ENCODE data around the gene MAD2L1BP.

The MAD2L1BP gene

DNA sequence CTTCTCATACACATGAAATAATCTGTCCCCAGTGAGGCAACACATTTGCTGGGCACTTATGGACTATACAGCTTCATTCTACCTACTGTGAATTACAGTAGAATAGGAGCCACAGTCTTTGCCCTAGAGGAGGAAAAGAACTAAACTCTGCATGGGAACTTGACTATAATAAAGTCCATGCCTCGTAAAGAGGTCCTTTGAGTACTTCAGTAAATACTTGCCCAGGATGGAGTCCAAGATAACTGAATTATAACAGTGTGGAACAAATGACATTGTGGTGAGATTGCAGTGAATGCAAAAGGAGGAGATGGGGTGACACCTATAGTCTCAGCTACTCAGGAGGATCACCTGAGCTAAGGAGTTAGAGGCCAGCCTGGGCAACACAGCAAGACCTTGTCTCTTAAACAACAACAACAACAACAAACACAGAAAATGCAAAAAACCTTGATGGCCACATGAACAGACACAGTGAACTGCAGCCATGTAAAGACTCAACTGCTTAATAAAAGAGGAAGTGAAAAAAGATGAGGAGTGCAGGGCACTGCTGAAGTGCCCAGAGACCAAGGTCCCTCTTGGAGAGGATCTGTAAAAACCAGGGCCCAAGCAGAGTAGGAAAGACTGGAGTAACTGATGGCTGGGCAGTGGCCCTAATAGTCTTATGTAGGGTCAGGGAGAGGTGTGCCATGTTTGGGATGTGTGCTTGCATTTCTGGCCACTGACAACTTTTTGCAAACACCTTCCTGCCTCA lies 48.2 kb downstream of the MAD2L1BP start:
- DNase-seq (ENCODE audit: low spot score): no peak

DNA sequence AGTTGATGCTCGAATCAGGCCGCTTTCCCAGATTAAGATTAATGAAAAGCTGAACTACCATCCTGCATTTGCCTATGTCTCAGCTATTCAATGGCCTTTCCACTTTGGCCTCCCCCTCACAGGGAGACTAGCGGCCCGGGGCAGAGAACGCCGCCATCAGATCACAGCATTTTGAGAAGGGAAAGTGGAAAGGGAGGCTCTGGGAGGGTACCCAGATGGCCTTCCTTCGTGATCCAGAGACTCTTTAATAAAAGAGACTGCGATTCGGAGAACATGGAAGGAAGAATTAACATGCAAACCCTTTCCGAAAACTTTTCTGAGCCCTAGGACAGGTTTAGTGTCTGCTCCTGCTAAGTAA lies 51.4 kb downstream of the MAD2L1BP start:
- no peak for DNase-seq (ENCODE audit: low spot score)

DNA sequence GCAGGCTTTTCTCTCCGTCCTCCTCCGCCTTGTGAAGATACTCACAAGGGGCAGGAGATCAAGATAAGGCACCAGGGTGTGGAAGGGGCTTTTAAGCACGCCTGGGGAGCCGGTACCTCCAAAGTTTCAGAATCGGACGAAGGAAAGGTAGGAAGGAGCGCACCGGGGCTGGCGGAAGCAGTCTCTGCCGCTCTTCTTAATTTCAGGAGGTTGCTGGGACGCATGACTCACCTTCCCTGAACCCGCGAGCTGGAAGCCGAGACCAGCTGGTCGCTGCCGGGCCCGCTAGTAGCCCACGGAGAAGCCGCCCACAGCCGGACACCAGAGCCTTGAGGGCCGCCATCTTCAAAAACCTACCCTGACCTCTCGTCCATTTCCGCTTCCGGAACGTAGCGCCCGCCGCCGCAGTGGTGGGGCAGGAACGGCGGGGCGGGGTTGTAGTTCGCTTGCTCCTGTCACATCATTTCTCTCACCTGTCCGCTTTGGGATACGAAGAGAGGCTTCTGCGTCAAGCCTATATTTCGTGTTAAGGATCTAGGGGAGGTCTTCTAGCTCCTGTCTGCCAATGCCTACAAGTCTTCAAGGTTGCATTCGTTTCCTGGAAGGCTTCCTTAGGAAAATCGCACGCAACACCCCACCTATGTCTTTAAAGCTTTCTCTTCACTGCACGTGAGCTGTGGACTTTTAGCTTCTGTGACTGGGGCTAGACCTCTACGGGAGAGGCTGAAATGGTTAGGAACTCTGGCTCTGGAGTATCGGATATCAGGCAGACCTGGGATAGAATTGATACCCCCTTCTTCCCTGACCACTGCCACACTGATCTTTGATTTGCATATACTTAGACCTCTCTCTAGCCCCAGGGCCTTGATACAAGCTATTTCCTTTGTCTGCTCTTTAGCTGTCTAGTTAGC lies 52.1 kb downstream of the MAD2L1BP start, which contains the start of gene MRPS18A:
Gene MRPS18A (minus strand): TSS at position 355 of the 911 bp plus-strand sequence. CDS start 12 bp downstream, at position 343.
- peak; percentile 85 for DNase-seq (ENCODE audit: low spot score)

DNA sequence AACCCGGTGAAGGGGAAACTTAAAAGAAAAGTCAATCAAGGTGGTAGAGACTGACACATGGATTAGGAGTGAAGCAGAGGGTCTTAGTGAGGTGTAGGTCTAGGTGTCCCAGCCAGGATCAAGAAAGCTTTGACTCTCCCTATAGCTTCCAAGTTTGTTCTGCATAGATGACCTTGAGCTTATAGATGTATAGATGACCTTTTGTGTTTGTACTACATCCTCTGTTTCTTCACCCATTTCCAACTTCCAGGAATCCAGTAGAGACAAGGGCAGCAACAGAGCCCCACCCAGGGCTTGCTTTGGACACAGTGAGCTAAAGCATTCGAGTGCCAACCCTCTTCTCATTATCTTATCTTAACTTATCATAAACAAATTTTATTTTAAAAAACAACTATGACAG lies 53.8 kb downstream of the MAD2L1BP start:
- no peak for DNase-seq (ENCODE audit: low spot score)
